NB4 (cell line): ENCODE measurements around the gene NUP214.

ENCODE experiments used
- CTCF ChIP-seq: IDR thresholded peaks from one replicate; pipeline ENCODE4 v1.5.1; 2012; ENCODE audit warnings: low read depth, low read length
- MAX ChIP-seq: IDR thresholded peaks from 2 replicates; pipeline ENCODE4 v1.6.1; 2011; ENCODE audit warnings: low read depth, low read length
- POLR2A ChIP-seq: IDR thresholded peaks from 2 replicates; pipeline ENCODE4 v1.6.1; 2011; ENCODE audit warnings: mild to moderate bottlenecking; ENCODE audit not compliant: insufficient read length; ENCODE audit errors: extremely low read depth

DNA sequence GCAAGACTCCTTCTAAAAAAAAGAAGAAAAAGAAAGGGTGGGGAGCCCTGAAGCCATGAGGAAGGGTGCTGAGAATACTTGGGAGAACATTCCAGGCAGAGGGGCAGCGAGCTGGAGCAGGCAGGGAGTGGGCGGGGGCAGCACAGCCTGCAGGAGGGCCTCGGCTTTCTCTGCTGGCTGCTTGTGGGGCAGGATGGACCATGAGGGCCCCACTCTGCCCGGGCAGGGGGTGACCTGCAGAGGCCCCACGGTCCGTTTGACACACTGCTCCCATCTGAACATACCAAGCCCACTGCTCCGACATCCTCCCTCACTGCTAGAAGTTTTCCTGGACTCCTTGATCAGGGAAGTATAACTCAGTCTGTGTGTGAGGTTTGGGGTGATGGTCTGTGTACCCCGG is 11.7 kb upstream of the NUP214 start:
- no peak for TF ChIP-seq CTCF
- no peak for TF ChIP-seq POLR2A
- TF ChIP-seq MAX: no peak
